Measurements from ENCODE around the gene KCNJ11. TPM values are rescaled to one million over a fixed set of nuclear protein-coding genes. Genes with fewer than 3 reads are reported as not detected.

KCNJ11 gene
- total RNA-seq, 2 experiments from 2014 or later: 4.2 to 5.7 TPM

DNA sequence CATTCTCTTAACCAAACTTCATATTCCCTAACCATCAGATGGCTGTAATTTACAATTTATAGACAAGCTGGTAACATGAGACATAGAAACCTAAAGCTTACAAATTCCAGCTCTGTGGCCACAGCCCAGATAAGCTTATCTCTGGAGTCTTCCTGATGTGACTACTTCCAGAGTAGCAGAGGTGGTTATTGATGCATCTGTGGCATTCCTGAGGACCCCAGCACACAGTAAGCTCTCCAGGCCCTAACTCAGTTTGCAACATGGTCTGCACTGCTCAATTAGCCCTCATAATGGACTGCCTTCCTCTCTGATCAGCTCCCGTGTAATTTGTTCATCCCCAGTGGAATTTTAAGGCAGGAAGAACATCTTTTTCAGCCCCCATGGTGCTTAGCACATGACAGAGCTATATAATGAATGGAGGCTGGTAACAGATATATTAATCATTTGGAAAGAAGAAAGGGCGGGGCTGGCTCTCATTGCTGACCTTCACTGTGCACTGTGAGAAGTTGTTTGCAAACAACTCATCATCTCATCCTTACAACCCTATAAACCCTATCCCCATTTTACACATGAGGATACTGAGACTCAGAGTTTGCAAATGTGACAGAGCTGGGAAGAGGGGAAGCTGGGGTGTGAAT lies 30.1 kb upstream of the KCNJ11 start:
- no peak for DNase-seq
- POLR2A ChIA-PET: interaction anchor here (0.5 to 0.7 kb wide), 2 partner anchors 111 to 541 kb away, joined by 3 read pairs; no protein-coding TSS in a partner anchor
- no peak for ATAC-seq
- CTCF ChIA-PET: interaction anchor here (2.0 to 3.4 kb wide), 3 partner anchors 30 to 107 kb away, joined by 4 to 8 read pairs (median 6); partner anchors contain the start of gene KCNJ11
- Mint-ChIP-seq H3K27me3 (ENCODE audit: low read depth) (peaks cover 51% of the 10 kb centered on the region), H3K4me1 (ENCODE audit: low read depth) (peaks cover 39% of the 10 kb centered on the region), H3K4me3 (no peak overlapping the region), H3K9me3 (ENCODE audit: insufficient read depth) (no peaks in the 10 kb centered on the region), H3K36me3 (ENCODE audit: low read depth) (no peaks in the 10 kb centered on the region), H3K27ac (no peak overlapping the region)

DNA sequence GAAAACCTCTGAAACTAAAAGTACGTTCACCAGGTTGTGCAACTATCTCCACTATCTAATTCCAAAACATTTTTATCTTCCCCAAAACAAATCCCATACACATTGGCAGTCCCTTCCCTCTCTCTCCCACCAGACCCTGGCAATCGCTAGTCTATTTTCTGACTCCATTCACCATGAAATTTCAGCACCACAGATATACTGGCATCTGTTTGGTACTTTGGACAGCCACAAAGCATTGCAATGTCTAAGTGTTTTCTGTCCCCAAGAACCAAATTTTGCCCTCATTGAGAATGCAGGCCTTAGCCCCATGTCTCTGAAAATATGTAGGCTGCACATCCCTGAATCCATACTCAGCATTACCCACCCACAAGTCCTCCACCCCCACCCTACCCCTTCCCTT lies 28.0 kb upstream of the KCNJ11 start:
- H3K9me3 Mint-ChIP-seq (ENCODE audit: insufficient read depth): no peaks in the 10 kb centered on the region
- ATAC-seq: no peak
- DNase-seq: no peak
- peaks cover 48% of the 10 kb centered on the region for H3K4me1 Mint-ChIP-seq (ENCODE audit: low read depth)
- CTCF ChIA-PET: no interaction called here
- peaks cover 39% of the 10 kb centered on the region for H3K27me3 Mint-ChIP-seq (ENCODE audit: low read depth)
- no peak overlapping the region for H3K4me3 Mint-ChIP-seq
- H3K36me3 Mint-ChIP-seq (ENCODE audit: low read depth): no peaks in the 10 kb centered on the region
- POLR2A ChIA-PET: no interaction called here
- H3K27ac Mint-ChIP-seq: no peak overlapping the region

DNA sequence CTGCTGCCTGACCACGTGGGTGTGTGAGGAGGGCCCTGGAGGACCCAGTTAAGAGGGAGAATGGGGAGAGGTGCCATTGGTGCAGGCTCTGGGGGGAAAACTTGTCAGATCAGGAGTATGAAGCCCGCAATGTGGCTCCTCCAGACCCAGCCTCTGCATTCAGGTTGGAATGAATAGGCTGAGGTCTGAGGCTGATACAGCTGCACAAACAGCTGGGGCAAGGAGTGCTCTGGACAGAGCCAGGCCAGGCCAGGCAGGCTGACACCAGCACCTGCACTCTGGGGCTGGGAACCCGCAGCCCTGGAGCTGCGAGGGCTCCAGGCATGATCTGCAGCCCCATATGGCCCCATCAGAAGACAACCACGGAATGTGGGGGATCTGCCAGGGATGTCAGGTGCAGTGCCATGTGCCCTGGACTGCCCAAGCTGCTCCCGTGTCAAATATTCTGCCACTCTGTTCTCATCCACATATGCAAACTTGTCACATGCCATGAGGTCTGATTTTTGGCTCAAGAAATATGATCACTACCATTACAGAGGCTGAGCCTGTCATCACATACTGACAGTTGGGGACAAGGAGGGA lies 27.2 kb upstream of the KCNJ11 start:
- no peaks in the 10 kb centered on the region for H3K36me3 Mint-ChIP-seq (ENCODE audit: low read depth)
- peaks cover 38% of the 10 kb centered on the region for H3K27me3 Mint-ChIP-seq (ENCODE audit: low read depth)
- DNase-seq (no peak), ATAC-seq (peak; percentile 12)
- POLR2A ChIA-PET: no interaction called here
- CTCF ChIA-PET: interaction anchor here (1.3 kb wide), 1 partner anchor 13 kb away, joined by 4 read pairs; no protein-coding TSS in a partner anchor
- no peak overlapping the region for H3K4me3 Mint-ChIP-seq
- H3K9me3 Mint-ChIP-seq (ENCODE audit: insufficient read depth): no peaks in the 10 kb centered on the region
- peaks cover 53% of the 10 kb centered on the region for H3K4me1 Mint-ChIP-seq (ENCODE audit: low read depth)
- peak overlapping the region; percentile 4 for H3K27ac Mint-ChIP-seq

DNA sequence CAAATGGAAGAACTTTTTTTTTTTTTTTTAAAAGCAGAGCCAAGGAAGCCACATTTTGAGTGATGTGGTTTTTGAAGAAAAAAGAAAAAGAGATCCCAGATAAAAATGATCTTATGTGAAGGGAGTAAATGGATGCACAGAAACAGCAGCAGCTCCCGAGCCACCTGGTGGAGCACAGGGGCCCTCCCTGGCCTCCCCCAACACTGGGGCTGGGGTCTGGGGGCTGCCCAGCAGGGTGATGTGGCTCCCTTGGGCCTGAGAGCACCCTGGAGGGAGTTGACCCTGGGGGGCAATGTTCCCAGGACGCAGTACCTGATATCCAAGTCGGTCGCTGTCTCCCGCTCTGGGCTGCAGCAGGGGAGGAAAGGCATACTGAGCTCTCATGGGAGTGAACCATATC lies 26.5 kb upstream of the KCNJ11 start:
- Mint-ChIP-seq H3K27ac (peak overlapping the region; percentile 87), H3K4me1 (ENCODE audit: low read depth) (peaks cover 53% of the 10 kb centered on the region), H3K4me3 (peak overlapping the region; percentile 44), H3K36me3 (ENCODE audit: low read depth) (no peaks in the 10 kb centered on the region), H3K27me3 (ENCODE audit: low read depth) (peaks cover 36% of the 10 kb centered on the region), H3K9me3 (ENCODE audit: insufficient read depth) (no peaks in the 10 kb centered on the region)
- POLR2A ChIA-PET: no interaction called here
- ATAC-seq: peak; percentile 37
- DNase-seq: no peak
- CTCF ChIA-PET: interaction anchor here (1.3 kb wide), 2 partner anchors 8 to 13 kb away, joined by 4 read pairs; no protein-coding TSS in a partner anchor

DNA sequence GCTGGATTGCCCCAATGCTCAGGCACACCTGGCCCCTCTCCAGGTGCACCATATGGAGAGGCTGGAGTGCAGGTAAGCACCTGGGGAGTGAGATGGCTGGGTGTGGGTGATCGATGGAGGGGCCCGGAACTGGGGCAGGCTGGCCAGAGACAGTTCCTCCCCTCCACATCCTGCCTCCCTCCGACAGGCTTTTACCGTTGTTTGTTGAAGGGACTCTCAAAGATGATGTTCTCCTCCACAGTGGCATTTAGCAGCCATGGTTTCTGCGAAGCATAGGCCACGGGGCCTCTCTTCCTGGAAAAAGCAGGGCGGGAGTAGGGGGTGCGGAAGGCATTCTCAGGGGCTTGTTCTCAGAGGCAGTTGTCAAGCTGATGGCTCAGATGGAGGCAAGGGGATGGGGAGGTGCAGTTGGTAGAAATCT lies 25.9 kb upstream of the KCNJ11 start:
- ChIA-PET POLR2A (no interaction called here), CTCF (interaction anchor here (1.3 to 1.8 kb wide), 3 partner anchors 9 to 31 kb away, joined by 4 to 10 read pairs (median 4); no protein-coding TSS in a partner anchor)
- H3K36me3 Mint-ChIP-seq (ENCODE audit: low read depth): no peaks in the 10 kb centered on the region
- H3K4me1 Mint-ChIP-seq (ENCODE audit: low read depth): peaks cover 49% of the 10 kb centered on the region
- peaks cover 30% of the 10 kb centered on the region for H3K27me3 Mint-ChIP-seq (ENCODE audit: low read depth)
- ATAC-seq: peak; percentile 68
- H3K4me3 Mint-ChIP-seq: peak overlapping the region; percentile 44
- no peaks in the 10 kb centered on the region for H3K9me3 Mint-ChIP-seq (ENCODE audit: insufficient read depth)
- peak overlapping the region; percentile 87 for H3K27ac Mint-ChIP-seq
- DNase-seq: peak; percentile 64

DNA sequence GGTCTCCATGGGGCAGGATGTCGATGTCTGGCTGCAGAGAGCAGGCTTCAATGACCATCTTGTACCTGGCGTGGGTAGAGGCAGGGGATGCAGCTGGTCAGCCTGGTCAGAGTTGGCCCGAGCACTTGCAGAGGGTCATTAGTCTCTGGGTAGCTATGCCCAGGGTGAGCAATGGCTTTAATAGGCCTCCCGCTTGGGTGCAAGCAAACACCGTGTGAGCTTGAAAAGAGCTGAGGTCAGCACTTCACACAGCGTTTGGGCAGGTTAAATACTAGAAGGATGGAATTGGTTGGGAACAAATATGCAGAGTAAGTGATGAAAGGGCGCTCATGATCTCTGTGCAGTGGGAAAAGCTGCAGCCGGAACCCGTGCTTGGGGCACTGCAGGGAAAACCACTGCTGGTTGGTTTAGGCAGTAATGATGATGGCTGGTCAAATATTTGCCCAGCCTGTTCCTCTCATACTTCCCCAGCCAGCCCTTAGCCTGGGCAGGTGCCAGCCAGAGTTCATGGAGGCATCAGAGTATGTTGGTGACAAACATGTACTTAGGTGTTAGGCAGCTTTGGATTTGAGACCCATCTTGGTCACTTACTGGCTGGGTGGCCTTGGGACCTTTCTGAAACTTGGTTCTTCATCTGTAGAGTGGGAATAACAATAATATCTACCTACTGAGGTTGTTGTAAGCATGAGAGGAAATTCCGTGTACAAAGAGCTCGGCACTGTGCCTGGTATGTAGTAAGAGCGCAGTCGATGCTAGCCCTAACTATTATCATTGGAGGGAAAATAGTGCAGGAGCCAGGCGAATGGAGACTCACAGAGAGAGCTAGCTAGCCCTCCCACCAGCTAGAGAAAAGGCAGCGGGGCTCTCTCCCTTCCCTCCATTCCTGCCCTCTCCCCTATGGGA lies 25.2 kb upstream of the KCNJ11 start:
- CTCF ChIA-PET: interaction anchor here (0.7 to 1.8 kb wide), 6 partner anchors 9 to 115 kb away, joined by 3 to 10 read pairs (median 4); partner anchors contain the start of gene KCNJ11
- no peak for ATAC-seq

DNA sequence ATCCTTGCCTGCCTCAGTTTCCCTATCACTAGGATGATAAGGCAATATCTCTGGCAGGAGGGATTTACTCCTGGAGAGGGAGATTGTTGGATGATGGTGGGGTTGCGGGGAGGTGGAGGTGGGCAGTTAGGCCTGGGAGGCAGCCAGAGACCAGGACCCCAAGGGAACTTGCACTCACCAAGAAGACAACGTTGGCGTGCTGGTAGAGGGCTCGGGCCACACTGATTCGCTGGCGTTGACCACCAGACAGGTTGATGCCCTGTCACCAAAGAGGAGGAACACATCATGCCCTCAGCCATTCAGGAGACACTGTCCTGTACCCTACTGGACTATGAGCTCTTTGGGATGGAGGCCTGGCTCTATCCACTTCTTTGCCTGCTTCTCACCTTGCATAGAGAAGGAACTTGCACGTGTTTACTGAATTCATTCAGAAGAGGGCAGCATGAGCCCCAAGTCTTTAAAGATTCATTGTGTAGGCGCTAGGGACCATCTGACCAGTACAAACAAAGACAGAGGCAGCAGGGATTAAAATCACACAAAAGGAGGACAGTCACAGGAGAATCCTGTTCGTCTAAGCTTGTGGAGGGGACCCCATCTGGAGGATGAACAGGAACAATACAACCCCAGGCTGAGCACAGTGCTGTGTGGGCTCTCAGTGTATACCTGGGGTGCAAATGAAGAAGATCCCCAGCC lies 24.2 kb upstream of the KCNJ11 start:
- H3K9me3 Mint-ChIP-seq (ENCODE audit: insufficient read depth): no peaks in the 10 kb centered on the region
- POLR2A ChIA-PET: no interaction called here
- H3K4me1 Mint-ChIP-seq (ENCODE audit: low read depth): peaks cover 49% of the 10 kb centered on the region
- peaks cover 18% of the 10 kb centered on the region for H3K27me3 Mint-ChIP-seq (ENCODE audit: low read depth)
- no peaks in the 10 kb centered on the region for H3K36me3 Mint-ChIP-seq (ENCODE audit: low read depth)
- DNase-seq (no peak), ATAC-seq (no peak)
- H3K27ac Mint-ChIP-seq: no peak overlapping the region
- CTCF ChIA-PET: interaction anchor here (0.7 to 1.8 kb wide), 5 partner anchors 24 to 116 kb away, joined by 3 to 10 read pairs (median 3); partner anchors contain the start of gene KCNJ11
- H3K4me3 Mint-ChIP-seq: no peak overlapping the region

More for the DNA sequence above, 25.2 kb upstream of the KCNJ11 start:
- H3K4me3 Mint-ChIP-seq: peak overlapping the region; percentile 44
- H3K27me3 Mint-ChIP-seq (ENCODE audit: low read depth): peaks cover 24% of the 10 kb centered on the region
- POLR2A ChIA-PET: interaction anchor here (0.6 kb wide), 1 partner anchor 577 kb away, joined by 3 read pairs; no protein-coding TSS in a partner anchor
- H3K36me3 Mint-ChIP-seq (ENCODE audit: low read depth): no peaks in the 10 kb centered on the region
- H3K9me3 Mint-ChIP-seq (ENCODE audit: insufficient read depth): no peaks in the 10 kb centered on the region
- no peak for DNase-seq
- peaks cover 49% of the 10 kb centered on the region for H3K4me1 Mint-ChIP-seq (ENCODE audit: low read depth)
- H3K27ac Mint-ChIP-seq: peak overlapping the region; percentile 87

DNA sequence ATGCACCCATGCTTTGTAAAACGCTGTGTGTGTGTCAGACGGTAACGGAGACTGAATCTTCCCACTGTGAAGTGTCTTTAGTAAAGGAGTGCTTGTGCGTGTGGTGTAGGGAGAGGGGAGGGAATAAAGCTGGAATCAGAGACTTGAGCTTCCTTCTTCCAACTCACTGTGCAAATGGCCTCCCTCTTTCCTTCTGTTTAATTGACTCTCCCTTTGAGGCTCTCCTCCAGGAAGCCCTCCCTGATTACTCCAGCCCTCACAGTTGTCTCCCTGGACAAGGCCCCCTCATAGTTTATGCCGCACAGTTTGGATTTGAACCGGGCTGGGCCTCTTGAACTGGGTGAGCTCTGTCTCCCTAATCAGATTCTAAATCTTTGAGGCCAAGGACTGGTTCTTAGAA lies 23.0 kb upstream of the KCNJ11 start:
- Mint-ChIP-seq H3K9me3 (ENCODE audit: insufficient read depth) (no peaks in the 10 kb centered on the region), H3K4me3 (no peak overlapping the region), H3K36me3 (ENCODE audit: low read depth) (no peaks in the 10 kb centered on the region), H3K27me3 (ENCODE audit: low read depth) (peaks cover 10% of the 10 kb centered on the region), H3K27ac (no peak overlapping the region), H3K4me1 (ENCODE audit: low read depth) (peaks cover 47% of the 10 kb centered on the region)
- ChIA-PET POLR2A (interaction anchor here (0.7 kb wide), 1 partner anchor 822 kb away, joined by 3 read pairs; no protein-coding TSS in a partner anchor), CTCF (no interaction called here)
- ATAC-seq: no peak
- DNase-seq: no peak

DNA sequence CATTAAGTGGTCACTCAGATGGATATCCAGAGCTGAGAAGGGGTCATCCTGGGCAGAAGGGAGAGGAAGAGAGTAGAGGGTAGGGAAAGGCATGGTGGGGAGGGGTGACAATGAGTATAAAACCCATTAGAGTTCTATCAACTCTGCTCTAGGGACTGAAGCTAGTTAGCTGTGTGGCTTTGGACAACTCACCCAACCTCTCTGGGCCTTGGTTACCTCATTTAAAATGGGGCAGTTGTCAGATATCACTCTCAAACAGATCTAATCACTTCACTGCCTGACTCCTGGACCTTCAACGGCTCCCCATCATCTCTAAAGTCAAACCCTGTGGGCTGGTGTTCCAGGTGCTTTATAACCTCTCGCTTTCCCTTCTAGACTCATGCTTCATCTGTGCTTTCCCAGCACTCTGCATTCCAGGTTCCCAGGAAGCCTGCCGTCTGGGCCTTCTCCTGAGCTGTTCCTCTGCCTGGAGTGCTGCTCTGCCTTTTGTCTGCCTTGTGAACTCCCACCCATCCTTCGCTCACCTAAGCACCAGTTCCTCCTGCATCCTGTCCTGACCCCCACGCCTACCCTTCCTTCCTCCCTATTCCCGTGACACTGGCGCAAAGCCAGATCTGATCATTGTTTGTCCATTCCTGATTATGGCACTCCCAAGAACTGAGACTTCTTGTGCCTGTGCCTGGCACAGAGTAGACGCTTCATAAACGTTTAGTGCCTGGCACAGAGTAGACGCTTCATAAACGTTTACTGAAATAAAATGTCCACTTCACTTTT lies 22.3 kb upstream of the KCNJ11 start:
- Mint-ChIP-seq H3K4me3 (no peak overlapping the region), H3K4me1 (ENCODE audit: low read depth) (peaks cover 44% of the 10 kb centered on the region), H3K36me3 (ENCODE audit: low read depth) (no peaks in the 10 kb centered on the region), H3K9me3 (ENCODE audit: insufficient read depth) (no peaks in the 10 kb centered on the region), H3K27me3 (ENCODE audit: low read depth) (peaks cover 7% of the 10 kb centered on the region), H3K27ac (peak overlapping the region; percentile 1)
- POLR2A ChIA-PET: interaction anchor here (0.7 kb wide), 1 partner anchor 823 kb away, joined by 3 read pairs; no protein-coding TSS in a partner anchor
- ATAC-seq: no peak
- CTCF ChIA-PET: interaction anchor here (1.7 kb wide), 1 partner anchor 22 kb away, joined by 4 read pairs; the partner anchor contains the start of gene KCNJ11
- no peak for DNase-seq

DNA sequence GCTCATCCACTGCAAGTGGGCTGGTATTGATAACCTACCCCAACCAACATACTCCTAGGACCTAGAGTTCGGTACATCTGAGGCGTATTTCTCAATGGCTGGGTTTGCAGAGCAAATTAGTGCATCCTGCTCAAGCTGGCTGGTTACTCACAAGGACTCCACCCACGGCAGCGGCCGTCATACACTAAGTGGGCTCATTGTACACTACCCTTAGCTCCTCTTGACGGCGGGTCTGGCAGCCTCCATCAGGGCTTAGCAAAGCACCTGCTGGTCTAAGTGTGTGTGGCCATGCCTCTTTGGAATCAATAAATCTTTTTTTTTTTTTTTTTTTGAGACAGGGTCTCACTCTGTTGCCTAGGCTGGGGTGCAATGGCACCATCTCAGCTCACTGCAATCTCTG lies 20.2 kb upstream of the KCNJ11 start:
- no peak overlapping the region for H3K4me3 Mint-ChIP-seq
- H3K9me3 Mint-ChIP-seq (ENCODE audit: insufficient read depth): no peaks in the 10 kb centered on the region
- no peak for DNase-seq
- H3K4me1 Mint-ChIP-seq (ENCODE audit: low read depth): peaks cover 34% of the 10 kb centered on the region
- H3K36me3 Mint-ChIP-seq (ENCODE audit: low read depth): no peaks in the 10 kb centered on the region
- no peak overlapping the region for H3K27ac Mint-ChIP-seq
- H3K27me3 Mint-ChIP-seq (ENCODE audit: low read depth): peaks cover 3% of the 10 kb centered on the region
- POLR2A ChIA-PET: interaction anchor here (0.5 kb wide), 1 partner anchor 26 kb away, joined by 3 read pairs; no protein-coding TSS in a partner anchor
- CTCF ChIA-PET: interaction anchor here (2.0 kb wide), 1 partner anchor 19 kb away, joined by 4 read pairs; no protein-coding TSS in a partner anchor
- ATAC-seq: no peak

Measured in activated CD8-positive, alpha-beta T cell treated with anti-CD3 and anti-CD28 coated beads, Interleukin-2, amount 10 ng/mL, durations not matched to agents 7 days and 5 days (primary cell).